ENCODE measurements around the gene TNFRSF19.
"Not testable (repeated sequence)": the region's sequence is repeated elsewhere in the genome, so short reads cannot be mapped to it uniquely, and the experiment has no call there.

Gene TNFRSF19

GRCh38 chr13:23571431-23571830 lies 1.2 kb downstream of the TNFRSF19 start:
- DNase-seq: no peak

DNA sequence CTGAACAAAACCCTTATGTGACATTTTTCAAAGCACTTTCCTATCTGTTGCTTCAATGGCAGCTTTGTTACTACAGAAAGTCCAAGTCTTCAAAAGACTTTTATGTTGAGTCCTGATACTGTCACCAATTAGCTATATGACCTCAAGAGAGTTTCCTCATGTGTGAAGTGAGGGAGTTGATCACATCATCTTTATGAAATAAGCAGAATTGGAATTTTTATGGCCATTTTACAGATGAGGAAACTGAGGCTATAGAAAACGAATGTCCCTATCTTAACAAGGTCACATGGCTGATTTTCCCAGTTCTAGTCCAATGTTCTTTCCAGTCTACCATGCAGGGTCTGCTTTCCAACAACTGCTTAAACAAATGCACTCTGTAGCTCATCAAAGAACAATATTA lies 2.6 kb downstream of the TNFRSF19 start:
- no peak for DNase-seq

GRCh38 chr13:23574421-23575145 lies 4.4 kb downstream of the TNFRSF19 start:
- DNase-seq: no peak

- DNase-seq: no peak
These were observed 5.4 kb downstream of the TNFRSF19 start for GRCh38 chr13:23575632-23576031.

GRCh38 chr13:23578411-23579071 lies 8.3 kb downstream of the TNFRSF19 start:
- DNase-seq: peak; percentile 44

- DNase-seq: peak; percentile 89
These were observed 9.1 kb downstream of the TNFRSF19 start for GRCh38 chr13:23579072-23579895.

DNA sequence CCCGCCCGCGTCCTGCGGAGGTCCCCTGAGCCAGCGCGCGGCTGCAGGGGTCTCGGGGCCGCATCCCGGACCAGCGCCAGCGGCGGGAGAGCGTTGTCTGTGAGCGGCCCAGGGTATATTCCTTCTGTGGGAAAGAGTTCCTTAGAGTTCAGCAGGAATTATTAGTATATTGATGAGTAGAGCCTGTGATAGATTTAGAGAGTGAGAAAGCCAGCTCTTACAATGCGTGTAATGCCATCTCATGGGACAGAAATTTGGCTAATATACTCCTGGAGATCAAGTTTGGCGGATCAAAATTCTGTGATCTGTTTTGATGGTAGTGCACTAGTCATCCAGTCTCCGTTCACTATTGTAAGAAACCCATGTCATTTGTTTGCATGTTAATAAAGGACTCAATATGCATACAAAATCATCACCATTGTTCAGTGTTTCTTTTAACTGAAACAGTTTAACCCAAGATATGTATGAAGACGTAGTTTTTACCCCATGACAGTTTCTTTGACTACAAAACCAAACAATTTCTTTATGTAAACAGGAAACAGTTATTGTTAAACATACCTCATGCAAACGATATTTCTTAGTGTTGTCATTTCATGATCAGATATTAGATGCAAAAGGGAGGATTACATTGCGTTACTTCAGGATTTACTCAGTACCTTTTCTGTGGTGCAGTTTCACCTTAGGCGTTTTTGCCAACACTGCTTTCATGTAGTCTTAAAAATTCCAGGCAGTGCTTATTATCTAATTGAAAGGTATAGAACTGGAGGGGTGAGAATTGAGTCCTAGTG lies 9.9 kb downstream of the TNFRSF19 start:
- DNase-seq: no peak

DNA sequence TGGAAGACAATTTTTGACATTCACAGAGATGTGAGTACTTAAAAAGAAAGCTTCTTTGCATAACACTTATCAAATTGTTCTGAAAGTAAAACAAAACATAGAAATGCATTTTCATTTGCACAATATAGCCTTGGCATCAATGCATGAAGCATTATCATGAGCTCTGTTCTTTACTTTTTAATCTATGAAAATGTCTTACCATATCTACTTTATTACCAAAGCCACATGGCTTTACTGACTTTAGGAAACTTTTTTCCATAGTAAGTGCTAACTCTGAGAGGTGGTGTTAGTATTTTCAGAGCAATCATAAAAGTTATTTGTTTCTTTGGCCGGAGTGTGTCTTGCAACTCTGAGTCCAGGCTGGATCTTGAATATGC lies 10.5 kb downstream of the TNFRSF19 start:
- DNase-seq: no peak

GRCh38 chr13:23583491-23583890 lies 13.3 kb downstream of the TNFRSF19 start:
- no peak for DNase-seq

GRCh38 chr13:23584275-23584674 lies 14.1 kb downstream of the TNFRSF19 start:
- no peak for DNase-seq

GRCh38 chr13:23586336-23586735 lies 16.1 kb downstream of the TNFRSF19 start:
- no peak for DNase-seq

DNA sequence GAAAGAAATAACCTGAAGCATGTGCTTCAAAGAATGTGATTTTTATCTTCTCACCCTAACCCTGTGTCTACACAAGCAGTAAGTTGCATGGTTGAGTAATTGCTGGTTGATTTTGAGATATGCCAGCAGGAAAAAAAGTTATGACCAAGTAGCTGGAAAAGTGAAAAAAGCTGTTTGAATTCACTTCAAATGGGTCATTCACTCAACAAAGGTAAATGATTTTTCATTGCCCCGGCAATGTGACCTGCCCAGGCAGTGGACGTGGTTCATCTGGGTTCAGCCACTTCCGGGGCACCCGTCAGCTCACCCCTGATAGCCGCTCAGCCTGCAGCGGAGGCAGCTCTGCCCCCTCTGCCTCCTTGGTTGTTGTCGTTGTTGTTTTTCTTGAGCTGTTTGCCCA lies 18.5 kb downstream of the TNFRSF19 start:
- no peak for DNase-seq

GRCh38 chr13:23592596-23592995 lies 22.4 kb downstream of the TNFRSF19 start:
- no peak for DNase-seq

- no peak for DNase-seq
These were observed 22.9 kb downstream of the TNFRSF19 start for GRCh38 chr13:23593148-23593547.

- not testable (repeated sequence) for DNase-seq
These were observed 24.1 kb downstream of the TNFRSF19 start for GRCh38 chr13:23594290-23594689.

DNA sequence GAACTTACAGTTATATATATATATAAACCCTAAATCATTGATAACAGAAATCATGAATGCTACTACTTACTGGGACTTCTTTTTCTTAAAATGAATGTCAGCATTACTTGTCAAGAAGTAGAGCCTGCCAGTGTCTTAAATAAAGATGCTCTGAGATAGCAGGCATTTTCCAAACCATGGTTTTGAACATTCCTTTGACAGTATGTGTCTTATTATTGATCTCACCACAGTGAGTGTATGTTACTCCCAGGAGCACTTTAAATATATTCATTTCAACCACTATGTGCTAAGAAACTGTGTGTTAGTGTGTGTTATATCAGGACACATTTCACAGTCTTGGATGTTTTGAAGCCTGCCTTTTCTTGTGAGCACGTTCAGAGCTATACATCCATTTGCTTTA lies 28.2 kb downstream of the TNFRSF19 start:
- no peak for DNase-seq

DNA sequence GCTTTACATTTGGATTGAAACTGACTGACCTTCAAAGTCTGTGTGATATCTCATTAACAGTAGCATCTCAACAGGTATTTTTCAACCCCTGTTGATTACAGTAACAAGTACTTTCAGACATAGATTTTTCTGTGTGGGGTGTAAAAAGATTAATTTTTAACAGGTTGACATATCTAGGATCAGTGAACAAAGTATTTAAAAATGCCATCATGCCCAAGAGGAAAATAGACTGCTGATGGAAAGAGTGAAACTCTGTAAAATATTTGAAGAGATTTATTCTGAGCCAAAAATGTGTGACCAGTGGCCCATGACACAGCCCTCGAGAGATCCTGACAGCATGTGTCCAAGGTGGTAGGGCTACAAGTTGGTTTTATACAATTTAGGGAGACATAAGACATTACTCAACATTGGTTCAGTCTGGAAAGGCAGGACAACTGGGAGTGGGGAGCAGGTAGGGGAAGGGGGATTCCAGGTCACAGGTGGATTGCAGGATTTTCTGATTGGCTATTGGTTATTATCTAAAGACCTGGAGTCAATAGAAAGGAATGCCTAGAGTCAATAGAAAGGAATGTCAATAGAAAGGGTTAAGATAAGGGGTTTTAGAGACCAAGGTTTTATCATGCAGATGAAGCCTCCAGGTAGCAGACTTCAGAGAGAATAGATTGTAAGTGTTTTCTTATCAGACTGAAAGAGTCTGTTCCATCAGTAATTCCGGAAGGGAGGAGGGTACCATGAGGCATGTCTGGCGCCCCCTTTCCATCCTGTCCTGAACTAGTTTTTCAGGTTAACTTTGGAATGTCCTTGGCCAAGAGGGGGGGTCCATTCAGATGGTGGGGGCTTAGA lies 29.1 kb downstream of the TNFRSF19 start:
- no peak for DNase-seq

- DNase-seq: no peak
These were observed 29.9 kb downstream of the TNFRSF19 start for GRCh38 chr13:23600100-23600499.

DNA sequence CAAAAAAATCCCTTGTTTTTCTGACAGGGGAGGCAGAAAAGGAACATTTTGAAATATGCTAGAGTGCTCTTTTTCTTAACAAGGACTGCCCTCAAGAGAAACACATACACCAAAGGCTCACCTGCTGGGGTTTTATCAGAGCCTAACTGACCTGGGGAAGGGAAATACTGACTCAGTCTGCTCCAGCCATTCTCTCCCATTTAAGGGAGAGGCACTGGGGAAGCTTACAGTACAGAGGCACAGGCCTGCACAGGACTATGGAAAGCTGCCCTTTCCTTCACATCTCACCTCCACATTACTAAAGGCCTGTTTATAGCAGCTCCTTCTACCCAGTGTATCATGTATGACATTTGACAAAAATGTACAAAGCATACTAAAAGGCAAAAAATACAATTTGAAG lies 30.3 kb downstream of the TNFRSF19 start:
- DNase-seq: no peak

GRCh38 chr13:23605831-23606230 lies 35.6 kb downstream of the TNFRSF19 start:
- DNase-seq: no peak

DNA sequence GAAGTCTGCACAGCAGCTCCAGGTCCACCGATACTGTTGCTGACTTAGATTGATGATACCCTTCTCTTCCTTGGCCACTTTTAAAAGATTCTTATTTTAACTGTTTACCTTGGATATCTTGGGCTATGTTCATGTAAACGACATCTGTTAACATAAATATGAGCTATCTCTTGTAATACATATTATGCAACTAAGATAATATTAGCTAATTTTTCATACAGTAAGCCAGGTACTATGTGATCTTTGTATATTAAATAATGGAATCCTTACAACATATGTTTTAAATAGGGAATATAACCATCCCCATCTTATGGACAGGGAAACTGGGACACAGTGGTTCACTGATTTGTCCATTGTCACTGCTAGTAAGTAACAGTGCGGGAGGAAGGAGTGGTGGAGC lies 37.9 kb downstream of the TNFRSF19 start:
- DNase-seq: no peak

Measured in T-helper 9 cell (primary cell).